GM12878 (cell line): Measurements from ENCODE around the gene PEX26. TPM values are rescaled to one million over a fixed set of nuclear protein-coding genes. Genes with fewer than 3 reads are reported as not detected.

ENCODE experiments used
- ATAC-seq: fragments of 200-7000 bp; cut with Tn5 transposase; 3 replicates; pipeline ENCODE4 v1.9.1; 2020; ENCODE audit warnings: mild to moderate bottlenecking, moderate library complexity
- BruUV-seq: library from RNA; stranded (reverse); fragments of 400-500 nt; replicated peaks from 2 replicates; lab custom pipeline; 2021; lab: Mats Ljungman, UMichigan
- CTCF ChIA-PET: fragments of 300-600 bp; sonication (Branson Sonifier 250); formaldehyde crosslinking; extraction: SDS; loops from one replicate; lab custom pipeline; 2021; ENCODE audit warnings: inconsistent platforms; lab: Yijun Ruan, JAX
- POLR2A ChIA-PET: fragments of 350-600 bp; formaldehyde crosslinking; extraction: SDS; loops from one replicate; lab custom pipeline; 2021; ENCODE audit warnings: inconsistent platforms; lab: Charles Lee
- RAD21 ChIA-PET: fragments of 300-600 bp; sonication (Branson Sonifier 250); formaldehyde crosslinking; loops from one replicate; lab custom pipeline; 2023; ENCODE audit warnings: antibody characterized with exemption; ENCODE audit not compliant: unreplicated experiment; lab: Charles Lee
- SMC1A ChIA-PET: fragments of 300-600 bp; sonication (Branson Sonifier 250); formaldehyde crosslinking; loops from one replicate; lab custom pipeline; 2023; ENCODE audit not compliant: unreplicated experiment, uncharacterized antibody; lab: Charles Lee
- DNase-seq: peaks from one replicate; pipeline ENCODE4 v3.0.0-alpha.2; 2011; ENCODE audit warnings: low read depth, low spot score
- FAIRE-seq: peaks from 3 replicates; lab custom pipeline; 2011; peaks lifted over from hg19 to GRCh38; lab: Jason Lieb, UNC
- H2AFZ ChIP-seq: 2 replicates; pipeline ENCODE4 v1.6.0; 2011; ENCODE audit warnings: low read depth, low read length, control low read depth; ENCODE audit not compliant: control insufficient read depth
- H3K27ac ChIP-seq: 2 replicates; pipeline ENCODE4 v1.5.1; 2011; ENCODE audit warnings: control low read depth; ENCODE audit not compliant: control insufficient read depth, insufficient read depth
- H3K27me3 ChIP-seq, 2 experiments: replicated peaks in 1 of 2; 2 replicates each; pipeline versions ENCODE4 v1.6.0 to v1.6.1; 2011; ENCODE audit warnings: low read length in 1 of 2; ENCODE audit not compliant: control insufficient read depth in 2 of 2, insufficient read depth in 2 of 2
- H3K36me3 ChIP-seq, 2 experiments: 2 replicates each; pipeline ENCODE4 v1.5.1; 2011; ENCODE audit warnings: low read length in 1 of 2; ENCODE audit not compliant: control insufficient read depth in 2 of 2, insufficient read depth in 2 of 2
- H3K4me1 ChIP-seq: 2 replicates; pipeline ENCODE4 v1.6.1; 2011; ENCODE audit warnings: mild to moderate bottlenecking, low read length, moderate library complexity, mixed read lengths; ENCODE audit not compliant: control insufficient read depth, insufficient read depth
- H3K4me2 ChIP-seq: 2 replicates; pipeline ENCODE4 v1.6.0; 2011; ENCODE audit warnings: control low read depth; ENCODE audit not compliant: control insufficient read depth, insufficient read depth
- H3K4me3 ChIP-seq: fragments of 200-600 bp; sonication (generic); 2 replicates; pipeline ENCODE4 v1.5.1; 2016
- H3K79me2 ChIP-seq: 2 replicates; pipeline ENCODE4 v1.6.0; 2011; ENCODE audit warnings: low read length; ENCODE audit not compliant: control insufficient read depth, insufficient read depth
- H3K9ac ChIP-seq: 2 replicates; pipeline ENCODE4 v1.8.0; 2011; ENCODE audit warnings: low read length, control low read depth, mixed read lengths; ENCODE audit not compliant: control insufficient read depth, insufficient read depth
- H3K9me3 ChIP-seq: replicated peaks from 3 replicates; pipeline ENCODE4 v1.5.1; 2011; ENCODE audit warnings: mild to moderate bottlenecking, low read length; ENCODE audit not compliant: control insufficient read depth, insufficient read depth
- H4K20me1 ChIP-seq: 2 replicates; pipeline ENCODE4 v1.6.0; 2011; ENCODE audit not compliant: control insufficient read depth, insufficient read depth
- BCL11A ChIP-seq: IDR thresholded peaks from 2 replicates; pipeline ENCODE4 v1.6.1; 2011; ENCODE audit warnings: low read depth, low read length
- CTCF ChIP-seq, 3 experiments: IDR thresholded peaks in 2 of 3; conservative IDR thresholded peaks in 1 of 3; 2 replicates each; pipeline ENCODE4 v1.5.1; 2011; ENCODE audit warnings: low read depth in 3 of 3, low read length in 3 of 3, mild to moderate bottlenecking in 3 of 3, control low read depth in 2 of 3, moderate library complexity in 2 of 3, inconsistent platforms in 1 of 3, mixed read lengths in 1 of 3; ENCODE audit not compliant: control insufficient read depth in 2 of 3, insufficient read depth in 1 of 3; ENCODE audit errors: extremely low read depth in 1 of 3
- EED ChIP-seq: sonication (generic); IDR thresholded peaks from 2 replicates; pipeline ENCODE4 v1.6.1; 2016; ENCODE audit warnings: antibody characterized with exemption, low read depth
- ESRRA ChIP-seq: IDR thresholded peaks from 2 replicates; pipeline ENCODE4 v1.6.1; 2012; ENCODE audit warnings: mild to moderate bottlenecking, low read length, improper control_type of control experiment
- FOS ChIP-seq: IDR thresholded peaks from 3 replicates; pipeline ENCODE4 v1.6.1; 2011; ENCODE audit warnings: borderline replicate concordance; ENCODE audit not compliant: insufficient read length; ENCODE audit errors: extremely low read depth
- MTA2 ChIP-seq: fragments of 450-650 bp; IDR thresholded peaks from 2 replicates; pipeline ENCODE4 v1.6.1; 2016; ENCODE audit warnings: low read depth, mild to moderate bottlenecking, moderate library complexity
- MTA3 ChIP-seq: IDR thresholded peaks from 2 replicates; pipeline ENCODE4 v1.6.1; 2012; ENCODE audit warnings: low read length, inconsistent platforms, borderline replicate concordance
- NFXL1 ChIP-seq: fragments of 450-650 bp; IDR thresholded peaks from 2 replicates; pipeline ENCODE4 v1.6.1; 2017; ENCODE audit warnings: antibody characterized with exemption, mild to moderate bottlenecking, borderline replicate concordance
- POU2F2 ChIP-seq: IDR thresholded peaks from 3 replicates; pipeline ENCODE4 v1.6.1; 2011; ENCODE audit warnings: low read depth, mild to moderate bottlenecking, low read length, borderline replicate concordance
- REST ChIP-seq: IDR thresholded peaks from 2 replicates; pipeline ENCODE4 v1.6.1; 2012; ENCODE audit warnings: mild to moderate bottlenecking, low read depth, low read length
- SMAD5 ChIP-seq: IDR thresholded peaks from 2 replicates; pipeline ENCODE4 v1.6.1; 2016; ENCODE audit warnings: antibody characterized with exemption, low read depth
- SMC3 ChIP-seq: IDR thresholded peaks from 2 replicates; pipeline ENCODE4 v1.6.1; 2011; ENCODE audit warnings: low read length, improper control_type of control experiment, borderline replicate concordance
- SP1 ChIP-seq: IDR thresholded peaks from one replicate; pipeline ENCODE4 v1.6.1; 2011; ENCODE audit warnings: low read depth, low read length
- SREBF1 ChIP-seq: IDR thresholded peaks from 2 replicates; pipeline ENCODE4 v1.6.1; 2012; ENCODE audit warnings: mild to moderate bottlenecking, low read length
- ZNF622 ChIP-seq: fragments of 450-650 bp; IDR thresholded peaks from 2 replicates; pipeline ENCODE4 v1.6.1; 2017; ENCODE audit warnings: mild to moderate bottlenecking, inconsistent platforms
- ZSCAN29 ChIP-seq: fragments of 450-650 bp; IDR thresholded peaks from 2 replicates; pipeline ENCODE4 v1.6.1; 2017; ENCODE audit warnings: mild to moderate bottlenecking, moderate library complexity
- WGBS: methylation state at CpG from one replicate; pipeline ENCODE4 v1.1.6; 2016; ENCODE audit warnings: low lambda C conversion rate; ENCODE audit not compliant: insufficient replicate concordance, insufficient coverage; ENCODE audit errors: missing lambda C conversion rate; 5-methylcytosine and 5-hydroxymethylcytosine counted together
- in situ Hi-C: fragments of 300-500 bp; cut with MboI; formaldehyde crosslinking; loops from 9 replicates; pipeline ENCODE4 v1.14.3; 2018; ENCODE audit warnings: mixed read lengths
- intact Hi-C: fragments of 100-400 bp; cut with micrococcal nuclease; formaldehyde crosslinking; loops from one replicate; pipeline ENCODE4 v1.14.2; 2022; ENCODE audit not compliant: unreplicated experiment
- polyA plus RNA-seq, 11 experiments: library from polyadenylated mRNA; depleted of rRNA in 4 of 11; unstranded in 6 of 11; stranded (reverse) in 5 of 11; fragments of >200 nt; fragmentation: Nextera tagmentation in 4 of 11; fragmentation: Illumina TruSeq in 1 of 11; extraction: Ambion mirVana in 4 of 11; extraction: Trizol in 1 of 11; gene quantifications; 1 replicate in 1 of 11; 2 replicates in 10 of 11; pipeline versions ENCODE4 v1.2.1 to v1.2.3, GENCODE V29; 2011 to 2016; ENCODE audit warnings: inconsistent platforms in 2 of 11, missing spikeins in 2 of 11, low read depth in 1 of 11
- total RNA-seq, 4 experiments: library from RNA; depleted of rRNA in 3 of 4; stranded (reverse); fragments of >200 nt in 3 of 4; fragmentation: Illumina TruSeq in 1 of 4; extraction: Trizol in 1 of 4; gene quantifications; 2 replicates each; pipeline versions ENCODE4 v1.2.1 to v1.2.3, GENCODE V29; 2013 to 2021

Gene PEX26
- total and polyA plus RNA-seq, 10 of the 15 experiments (the other 5 are each of a cell fraction or from before 2014, with no cell fraction given) = 0.79 to 50.8 (median 22.4) TPM

- Histone ChIP-seq H3K9me3 (no peaks in the 10 kb centered on the region), H3K79me2 (no peaks in the 10 kb centered on the region), H3K27ac (no peak overlapping the region), H3K9ac (no peak overlapping the region), H3K27me3 (no peaks in the 10 kb centered on the region), H3K4me1 (peaks cover 30% of the 10 kb centered on the region), H4K20me1 (no peaks in the 10 kb centered on the region), H3K4me2 (no peak overlapping the region), H3K36me3 (no peaks in the 10 kb centered on the region), H2AFZ (no peak overlapping the region), H3K4me3 (no peak overlapping the region)
- ChIA-PET POLR2A (interaction anchor here (4.2 kb wide), 1 partner anchor 18 kb away, joined by 27 read pairs; the partner anchor contains the start of gene PEX26), CTCF (interaction anchor here (7.6 kb wide), 1 partner anchor 17 kb away, joined by 75 read pairs; the partner anchor contains the start of gene PEX26), SMC1A (interaction anchor here (1.0 to 6.2 kb wide), 6 partner anchors 10 to 51 kb away, joined by 3 to 86 read pairs (median 4); partner anchors contain the start of genes PEX26 and TUBA8), RAD21 (interaction anchor here (0.9 to 5.2 kb wide), 4 partner anchors 18 to 95 kb away, joined by 3 to 78 read pairs (median 16); partner anchors contain the start of gene PEX26)
- DNase-seq (no peak), ATAC-seq (no peak), FAIRE-seq (no peak)
- no TSS peak for BruUV-seq
- intact Hi-C loops (no loop called here), in situ Hi-C loops (no loop called here)
- WGBS = 33% methylated on average over 5 of the region's 5 CpGs
- TF ChIP-seq MTA2 = no peak
- TF ChIP-seq BCL11A = no peak
- no peak for TF ChIP-seq FOS
- TF ChIP-seq MTA3 = no peak
- TF ChIP-seq SP1 = no peak
- no peak for TF ChIP-seq SMAD5
- TF ChIP-seq ZNF622 = no peak
- TF ChIP-seq SREBF1 = no peak
- no peak for TF ChIP-seq CTCF (IDR thresholded peaks at IDR 0.05 in 2 of 3, conservative IDR thresholded peaks at IDR 0.05 in 1 of 3; ENCODE audit: control insufficient read depth in 2 of 3, extremely low read depth in 1 of 3, insufficient read depth in 1 of 3, low read depth in 3 of 3, low read length in 3 of 3)
- TF ChIP-seq NFXL1 = no peak
- no peak for TF ChIP-seq ESRRA
- no peak for TF ChIP-seq EED
- no peak for TF ChIP-seq ZSCAN29
- TF ChIP-seq POU2F2 = no peak
- no peak for TF ChIP-seq REST
- no peak for TF ChIP-seq SMC3
Observed at GRCh38 chr22:18059094-18059417, 18.7 kb upstream of the PEX26 start.
